ENCODE data around the gene ABCB9.

ABCB9 gene

DNA sequence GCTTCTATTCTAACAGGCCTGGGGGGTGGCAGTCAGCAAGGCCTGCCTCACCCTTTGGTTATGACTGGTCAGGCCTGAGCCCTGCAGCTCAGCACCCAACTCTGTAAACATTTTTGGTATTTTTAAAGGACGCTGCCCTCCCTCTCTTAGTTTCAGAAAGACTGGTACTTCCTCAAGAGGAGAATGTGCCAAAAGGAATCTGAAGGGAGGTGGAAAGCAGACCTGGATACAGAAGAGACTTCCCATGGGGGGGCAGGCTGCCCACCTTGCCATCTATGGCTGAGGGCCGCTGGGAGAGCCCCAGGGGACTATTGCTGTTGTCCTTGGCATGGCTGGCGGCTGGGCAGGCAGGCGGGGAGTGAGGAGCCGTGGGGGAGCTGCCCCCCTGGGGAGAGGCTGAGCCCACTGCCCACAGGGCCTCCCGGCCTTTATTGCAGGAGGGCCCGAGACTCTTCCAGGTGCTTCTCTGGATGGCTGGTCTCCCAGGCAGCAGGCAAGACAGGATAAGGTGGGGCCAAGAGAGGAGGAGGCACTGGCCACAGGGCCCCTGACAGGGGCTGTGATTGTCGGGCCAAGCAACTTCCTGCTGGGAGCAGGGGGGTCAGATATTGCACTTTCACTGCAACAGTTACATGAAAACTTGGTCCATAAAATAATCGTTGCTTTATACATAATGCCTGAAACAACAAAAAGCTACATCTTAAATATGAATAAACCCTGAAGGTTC, 17.7 kb upstream of the ABCB9 start:
- TF ChIP-seq, protein P1, sequence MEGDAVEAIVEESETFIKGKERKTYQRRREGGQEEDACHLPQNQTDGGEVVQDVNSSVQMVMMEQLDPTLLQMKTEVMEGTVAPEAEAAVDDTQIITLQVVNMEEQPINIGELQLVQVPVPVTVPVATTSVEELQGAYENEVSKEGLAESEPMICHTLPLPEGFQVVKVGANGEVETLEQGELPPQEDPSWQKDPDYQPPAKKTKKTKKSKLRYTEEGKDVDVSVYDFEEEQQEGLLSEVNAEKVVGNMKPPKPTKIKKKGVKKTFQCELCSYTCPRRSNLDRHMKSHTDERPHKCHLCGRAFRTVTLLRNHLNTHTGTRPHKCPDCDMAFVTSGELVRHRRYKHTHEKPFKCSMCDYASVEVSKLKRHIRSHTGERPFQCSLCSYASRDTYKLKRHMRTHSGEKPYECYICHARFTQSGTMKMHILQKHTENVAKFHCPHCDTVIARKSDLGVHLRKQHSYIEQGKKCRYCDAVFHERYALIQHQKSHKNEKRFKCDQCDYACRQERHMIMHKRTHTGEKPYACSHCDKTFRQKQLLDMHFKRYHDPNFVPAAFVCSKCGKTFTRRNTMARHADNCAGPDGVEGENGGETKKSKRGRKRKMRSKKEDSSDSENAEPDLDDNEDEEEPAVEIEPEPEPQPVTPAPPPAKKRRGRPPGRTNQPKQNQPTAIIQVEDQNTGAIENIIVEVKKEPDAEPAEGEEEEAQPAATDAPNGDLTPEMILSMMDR (conservative IDR thresholded peaks at IDR 0.05): no peak
- TF ChIP-seq ZFX (IDR thresholded peaks at IDR 0.05): no peak
- no peak overlapping the region for H3K27ac ChIP-seq

DNA sequence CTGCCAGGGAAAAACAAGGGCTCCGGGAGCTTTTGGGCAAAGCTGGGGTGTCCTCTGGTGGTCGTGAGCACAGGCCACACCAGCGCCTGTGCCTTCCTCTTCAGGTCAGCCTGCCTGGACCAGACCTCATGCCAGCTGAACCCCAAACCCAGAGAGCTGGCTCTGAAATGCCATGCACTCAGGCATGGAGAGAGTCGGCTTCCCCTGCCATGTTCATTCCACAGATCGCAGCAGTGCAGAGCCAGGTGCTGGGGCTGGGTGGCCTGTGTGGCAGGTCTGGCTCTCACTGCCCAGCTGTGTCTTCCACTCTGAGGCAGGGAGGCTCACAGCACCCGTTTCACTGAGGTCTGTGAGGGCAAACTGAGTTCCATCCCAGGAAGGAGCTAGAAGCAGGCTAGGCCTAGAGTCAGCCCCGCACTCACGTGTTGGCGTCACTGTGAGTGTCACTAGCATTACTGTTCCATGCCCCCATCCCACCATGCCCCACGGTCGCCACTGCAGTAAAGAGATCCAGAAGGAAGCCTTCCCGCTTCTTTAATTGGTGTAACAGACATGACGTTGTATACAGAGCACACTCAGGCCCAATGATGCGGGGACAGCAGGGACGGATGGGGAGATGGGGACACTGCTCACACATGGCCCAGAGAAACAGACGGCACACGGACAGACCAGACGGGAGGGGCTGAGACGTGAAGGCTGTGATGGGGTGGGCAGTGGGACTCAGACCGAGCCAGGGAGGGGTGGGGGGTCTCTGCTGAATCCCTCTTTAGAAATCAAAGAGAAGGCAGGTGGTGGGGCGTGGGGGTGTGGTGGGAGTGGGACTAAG, 16.9 kb upstream of the ABCB9 start:
- no peak for TF ChIP-seq ZFX (IDR thresholded peaks at IDR 0.05)
- TF ChIP-seq, protein P1 (conservative IDR thresholded peaks at IDR 0.05): no peak
- no peak overlapping the region for H3K27ac ChIP-seq

DNA sequence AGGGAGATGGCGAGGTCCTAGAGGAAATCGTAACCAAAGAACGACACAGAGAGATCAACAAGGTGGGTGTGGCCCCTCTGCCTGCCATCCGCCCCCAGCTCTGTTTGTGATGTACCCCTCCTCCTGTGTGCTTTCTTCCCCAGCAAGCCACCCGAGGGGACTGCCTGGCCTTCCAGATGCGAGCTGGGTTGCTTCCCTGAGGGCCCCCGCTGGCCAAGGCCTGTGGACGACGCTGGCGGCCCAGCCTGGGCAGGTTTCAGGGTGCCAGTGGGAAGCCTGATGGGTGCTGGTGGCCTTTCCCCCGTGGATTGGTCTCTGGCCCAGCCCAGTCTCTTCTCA, 16.2 kb upstream of the ABCB9 start:
- TF ChIP-seq ZFX (IDR thresholded peaks at IDR 0.05): no peak
- TF ChIP-seq, protein P1 (conservative IDR thresholded peaks at IDR 0.05): no peak
- no peak overlapping the region for H3K27ac ChIP-seq

DNA sequence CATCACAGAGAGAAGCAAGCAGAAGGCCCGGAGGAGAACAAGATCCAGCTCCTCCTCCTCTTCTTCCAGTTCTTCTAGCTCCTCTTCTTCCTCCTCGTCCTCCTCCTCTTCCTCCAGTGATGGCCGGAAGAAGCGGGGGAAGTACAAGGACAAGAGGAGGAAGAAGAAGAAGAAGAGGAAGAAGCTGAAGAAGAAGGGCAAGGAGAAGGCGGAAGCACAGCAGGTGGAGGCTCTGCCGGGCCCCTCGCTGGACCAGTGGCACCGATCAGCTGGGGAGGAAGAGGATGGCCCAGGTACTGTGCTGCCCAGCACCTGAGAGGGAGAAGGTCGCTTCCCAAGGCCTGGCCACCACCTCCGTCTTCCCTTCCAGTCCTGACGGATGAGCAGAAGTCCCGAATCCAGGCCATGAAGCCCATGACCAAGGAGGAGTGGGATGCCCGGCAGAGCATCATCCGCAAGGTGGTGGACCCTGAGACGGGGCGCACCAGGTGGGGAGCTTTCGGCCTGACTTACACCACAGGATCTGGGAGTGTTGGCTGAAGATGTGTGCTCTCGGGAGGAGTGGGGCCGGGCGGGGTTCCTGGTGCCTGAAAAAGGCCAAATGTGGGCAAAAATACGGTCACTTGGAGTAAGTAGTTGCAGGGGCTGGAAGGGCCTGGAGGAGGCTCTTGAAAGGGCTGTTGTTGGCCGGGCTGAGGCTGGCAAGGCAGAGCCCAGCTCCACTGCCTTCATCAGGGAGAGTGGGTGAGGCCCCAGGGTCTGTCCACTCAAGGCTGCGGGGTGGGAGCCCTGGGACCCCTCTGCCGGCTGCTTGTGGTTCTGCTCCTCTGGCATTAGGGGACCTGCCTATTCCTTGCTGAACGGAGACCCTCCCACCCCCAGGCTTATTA, 15.6 kb upstream of the ABCB9 start:
- H3K27ac ChIP-seq: peak overlapping the region; percentile 86

DNA sequence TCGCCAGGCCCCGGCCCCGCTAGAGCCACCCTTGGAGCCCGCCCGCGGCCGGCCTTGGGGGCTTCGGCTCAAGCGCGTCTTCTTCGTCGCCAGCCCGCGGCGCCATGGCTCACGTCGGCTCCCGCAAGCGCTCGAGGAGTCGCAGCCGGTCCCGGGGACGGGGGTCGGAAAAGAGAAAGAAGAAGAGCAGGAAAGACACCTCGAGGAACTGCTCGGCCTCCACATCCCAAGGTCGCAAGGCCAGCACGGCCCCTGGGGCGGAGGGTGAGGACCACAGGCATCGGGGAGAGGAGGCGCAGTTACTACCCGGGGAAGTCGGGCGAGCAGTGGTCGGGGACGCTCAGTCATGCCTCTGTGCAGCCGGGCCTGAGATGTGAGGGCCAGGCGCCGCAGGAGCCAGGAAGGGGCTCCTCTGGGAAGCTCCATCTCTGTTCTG, 14.8 kb upstream of the ABCB9 start:
- TF ChIP-seq, protein P1 (conservative IDR thresholded peaks at IDR 0.05): no peak
- peak; percentile 67; the same call in 1 of the 2 replicates for TF ChIP-seq ZFX (IDR thresholded peaks at IDR 0.05)

More for the DNA sequence above, 15.6 kb upstream of the ABCB9 start:
- TF ChIP-seq, protein P1 (conservative IDR thresholded peaks at IDR 0.05): no peak
- no peak for TF ChIP-seq ZFX (IDR thresholded peaks at IDR 0.05)

DNA sequence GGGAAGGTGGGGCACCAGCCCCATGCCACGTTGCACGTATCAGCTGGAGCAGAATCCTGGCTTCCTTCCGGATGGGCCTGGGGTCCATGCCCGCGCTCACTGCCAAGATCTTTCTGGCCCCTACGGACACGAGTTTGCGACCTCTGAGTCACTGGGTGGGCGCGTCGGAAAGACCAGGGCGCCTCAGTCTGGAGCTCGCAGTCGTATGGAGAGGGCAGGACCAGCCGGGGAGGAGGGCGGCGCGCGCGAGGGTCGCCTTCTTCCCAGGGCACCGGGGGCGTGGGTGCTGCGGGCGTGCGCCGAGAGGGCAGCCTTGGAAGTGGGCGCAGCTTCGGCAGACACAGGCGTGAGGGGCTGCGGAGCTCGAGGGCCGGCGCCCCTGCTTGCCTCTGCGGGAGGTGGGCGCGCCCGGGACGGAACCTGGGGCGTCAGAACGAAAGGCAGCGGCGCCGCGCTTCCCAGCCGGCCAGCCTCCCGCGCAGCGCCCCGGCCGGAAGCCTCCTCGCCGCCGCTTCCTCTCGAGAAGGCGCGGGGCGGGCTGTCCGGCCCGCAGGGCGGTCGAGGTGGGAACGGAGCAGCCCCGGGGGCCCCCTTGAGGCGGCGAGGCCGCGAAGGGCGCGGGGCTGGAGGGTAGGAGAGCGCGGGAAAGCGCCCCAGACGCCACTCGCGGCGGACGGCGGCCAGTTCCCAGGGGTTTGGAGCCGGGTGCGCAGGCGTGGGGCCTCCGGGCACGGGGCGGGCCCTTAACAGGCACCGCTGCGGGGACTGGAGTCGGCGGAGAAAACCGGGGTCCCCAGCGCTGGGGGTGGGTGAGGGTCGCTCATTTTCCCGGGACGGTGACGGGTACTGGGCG, 14.1 kb upstream of the ABCB9 start, which contains the start of gene ARL6IP4:
Gene ARL6IP4 (plus strand): TSS at position 499 of the 853 bp plus-strand sequence. CDS start 459 bp downstream, outside the sequence.
- TF ChIP-seq, protein P1 (conservative IDR thresholded peaks at IDR 0.05): no peak
- peak; percentile 92 for TF ChIP-seq ZFX (IDR thresholded peaks at IDR 0.05)
- peak within 1 kb of the TSS; percentile 86 for H3K27ac ChIP-seq

More for the DNA sequence above, 14.8 kb upstream of the ABCB9 start:
- peak overlapping the region; percentile 86 for H3K27ac ChIP-seq

Measured in C4-2B (cell line).